ENCODE results near the gene ZMYM2.

Gene ZMYM2

GRCh38 chr13:20101467-20102316 is 143.2 kb downstream of the ZMYM2 start:
- in situ Hi-C loops (cut with MboI; ENCODE audit: low sequenced_read_pairs): loop anchor here (10.0 kb wide), 1 partner anchor 63 kb away; the partner anchor contains the start of gene GJA3

GRCh38 chr13:20102525-20103180 is 144.1 kb downstream of the ZMYM2 start:
- in situ Hi-C loops (cut with MboI; ENCODE audit: low sequenced_read_pairs): loop anchor here (10.0 kb wide), 1 partner anchor 62 kb away; the partner anchor contains the start of gene GJA3

GRCh38 chr13:20105161-20105689 is 146.7 kb downstream of the ZMYM2 start:
- in situ Hi-C loops (cut with MboI; ENCODE audit: low sequenced_read_pairs): loop anchor here (10.0 kb wide), 1 partner anchor 60 kb away; the partner anchor contains the start of gene GJA3

- in situ Hi-C loops (cut with MboI; ENCODE audit: low sequenced_read_pairs): loop anchor here (10.0 kb wide), 1 partner anchor 58 kb away; the partner anchor contains the start of gene GJA3
These were observed 148.2 kb downstream of the ZMYM2 start for GRCh38 chr13:20106742-20107141.

- in situ Hi-C loops (cut with MboI; ENCODE audit: low sequenced_read_pairs): loop anchor here (10.0 kb wide), 1 partner anchor 56 kb away; the partner anchor contains the start of gene GJA3
These were observed 150.5 kb downstream of the ZMYM2 start for GRCh38 chr13:20109037-20109436.

- in situ Hi-C loops (cut with MboI; ENCODE audit: low sequenced_read_pairs): no loop called here
These were observed 155.6 kb downstream of the ZMYM2 start for GRCh38 chr13:20114066-20114610.

GRCh38 chr13:20116213-20116612 is 157.7 kb downstream of the ZMYM2 start:
- in situ Hi-C loops (cut with MboI; ENCODE audit: low sequenced_read_pairs): no loop called here

- in situ Hi-C loops (cut with MboI; ENCODE audit: low sequenced_read_pairs): no loop called here
These were observed 160.0 kb downstream of the ZMYM2 start for GRCh38 chr13:20118268-20119140.

- in situ Hi-C loops (cut with MboI; ENCODE audit: low sequenced_read_pairs): no loop called here
These were observed 161.4 kb downstream of the ZMYM2 start for GRCh38 chr13:20119960-20120359.

- in situ Hi-C loops (cut with MboI; ENCODE audit: low sequenced_read_pairs): no loop called here
These were observed 162.6 kb downstream of the ZMYM2 start for GRCh38 chr13:20121159-20121525.

GRCh38 chr13:20124303-20124702 is 165.8 kb downstream of the ZMYM2 start:
- in situ Hi-C loops (cut with MboI; ENCODE audit: low sequenced_read_pairs): no loop called here

GRCh38 chr13:20125129-20125782 is 166.7 kb downstream of the ZMYM2 start:
- in situ Hi-C loops (cut with MboI; ENCODE audit: low sequenced_read_pairs): no loop called here

- in situ Hi-C loops (cut with MboI; ENCODE audit: low sequenced_read_pairs): no loop called here
These were observed 167.2 kb downstream of the ZMYM2 start for GRCh38 chr13:20125783-20126165.

GRCh38 chr13:20126541-20127261 is 168.2 kb downstream of the ZMYM2 start:
- in situ Hi-C loops (cut with MboI; ENCODE audit: low sequenced_read_pairs): no loop called here

- in situ Hi-C loops (cut with MboI; ENCODE audit: low sequenced_read_pairs): no loop called here
These were observed 168.7 kb downstream of the ZMYM2 start for GRCh38 chr13:20127262-20127561.

- in situ Hi-C loops (cut with MboI; ENCODE audit: low sequenced_read_pairs): no loop called here
These were observed 169.3 kb downstream of the ZMYM2 start for GRCh38 chr13:20127562-20128458.

- in situ Hi-C loops (cut with MboI; ENCODE audit: low sequenced_read_pairs): no loop called here
These were observed 170.0 kb downstream of the ZMYM2 start for GRCh38 chr13:20128459-20128931.

- in situ Hi-C loops (cut with MboI; ENCODE audit: low sequenced_read_pairs): no loop called here
These were observed 170.5 kb downstream of the ZMYM2 start for GRCh38 chr13:20129076-20129475.
